Measurements from ENCODE around the gene PLEKHM2. TPM values are rescaled to one million over a fixed set of nuclear protein-coding genes. Genes with fewer than 3 reads are reported as not detected.

PLEKHM2 gene
- total RNA-seq, 1 experiment from 2014 or later: 38.5 TPM

- Histone ChIP-seq H3K4me3 (replicated peaks in 1 of 2; ENCODE audit: low read depth in 1 of 2, low read length in 2 of 2) (no peak overlapping the region), H3K27me3 (ENCODE audit: insufficient read depth, low read length) (no peaks in the 10 kb centered on the region), H3K9ac (ENCODE audit: low read length) (no peak overlapping the region), H3K9me2 (ENCODE audit: insufficient read depth) (no peaks in the 10 kb centered on the region), H3K79me2 (ENCODE audit: insufficient read depth, low read length) (no peaks in the 10 kb centered on the region), H3K36me3 (ENCODE audit: control insufficient read depth in 1 of 2, insufficient read depth in 2 of 2, low read length in 2 of 2) (no peaks in the 10 kb centered on the region), H3K4me1 (ENCODE audit: control insufficient read depth in 1 of 2, insufficient read depth in 2 of 2, low read length in 2 of 2) (peaks cover 8 to 22% of the 10 kb centered on the region in 2 experiments; a peak in 3 of 4 replicates), H4K20me1 (ENCODE audit: insufficient read depth) (no peaks in the 10 kb centered on the region), H3K27ac (ENCODE audit: low read depth, low read length) (no peak overlapping the region), H3K4me2 (ENCODE audit: low read length) (peak overlapping the region; percentile 51), H3K9me3 (ENCODE audit: control insufficient read depth in 1 of 2, insufficient read depth in 1 of 2, low read depth in 1 of 2, low read length in 2 of 2) (no peaks in the 10 kb centered on the region), H2AFZ (ENCODE audit: low read depth, low read length, poor library complexity, severe bottlenecking) (no peak overlapping the region)
- BruUV-seq (replicated peaks): no TSS peak
- DNase-seq (ENCODE audit: low read depth, low spot score) (no peak), ATAC-seq (0 out of 2 replicates have a peak, but pooled peaks have one; percentile 9)
- ChIA-PET RAD21 (ENCODE audit: low non-redundant PET in 1 of 2, low total read pairs in 2 of 2, uncharacterized antibody in 2 of 2, unreplicated experiment in 2 of 2) (no interaction called here), POLR2A (no interaction called here), CTCF (no interaction called here)
- no peak for TF ChIP-seq ZBTB33 (IDR thresholded peaks at IDR 0.05; ENCODE audit: extremely low read depth, insufficient replicate concordance, low read length)
- no peak for TF ChIP-seq FOSL1 (IDR thresholded peaks at IDR 0.05; ENCODE audit: low read depth)
- no peak for TF ChIP-seq MAX (IDR thresholded peaks at IDR 0.05)
- no peak for TF ChIP-seq EZH2phosphoT487 (IDR thresholded peaks at IDR 0.05; ENCODE audit: borderline replicate concordance)
- no peak for TF ChIP-seq CTCF (IDR thresholded peaks at IDR 0.05 in 2 of 3, conservative IDR thresholded peaks at IDR 0.05 in 1 of 3; ENCODE audit: borderline replicate concordance in 1 of 3, insufficient read depth in 1 of 3, low read depth in 2 of 3, low read length in 2 of 3)
- TF ChIP-seq REST (IDR thresholded peaks at IDR 0.05; ENCODE audit: low read depth): no peak
- TF ChIP-seq CBX3 (IDR thresholded peaks at IDR 0.05; ENCODE audit: low read depth): no peak
- intact Hi-C loops (cut with micrococcal nuclease): no loop called here
Measured at GRCh38 chr1:15764890-15765289, 80.8 kb downstream of the PLEKHM2 start.

All from HCT116 (cell line).